K562 (cell line): ENCODE results near the gene PDE9A. TPM values are rescaled to one million over a fixed set of nuclear protein-coding genes. Genes with fewer than 3 reads are reported as not detected.

ENCODE experiments used
- ATAC-seq: fragments of 200-7000 bp; cut with Tn5 transposase; 3 replicates; pipeline ENCODE4 v1.9.1; 2020; ENCODE audit warnings: moderate library complexity
- BruUV-seq: library from RNA; stranded (reverse); fragments of 400-500 nt; replicated peaks from 2 replicates; lab custom pipeline; 2021; lab: Mats Ljungman, UMichigan
- CTCF ChIA-PET: fragments of 300-600 bp; formaldehyde crosslinking; extraction: SDS; loops from one replicate; lab custom pipeline; 2021; ENCODE audit warnings: low intra/inter-chr PET ratio; lab: Yijun Ruan, JAX
- POLR2A ChIA-PET: fragments of 300-600, 350-650 bp; sonication (Branson Sonifier 250); formaldehyde crosslinking; extraction: SDS; loops from one replicate; lab custom pipeline; 2021; ENCODE audit warnings: antibody characterized with exemption, inconsistent platforms; lab: Yijun Ruan, JAX
- DNase-seq, 4 experiments: peaks; one replicate each; pipeline versions ENCODE4 v3.0.0 to v3.0.0-alpha.2; 2011 to 2018; ENCODE audit warnings: low spot score in 3 of 4, mixed read lengths in 3 of 4; ENCODE audit errors: extremely low read depth in 1 of 4
- FAIRE-seq: peaks from 2 replicates; lab custom pipeline; 2011; peaks lifted over from hg19 to GRCh38; lab: Jason Lieb, UNC
- H2AFZ ChIP-seq: 2 replicates; pipeline ENCODE4 v1.6.0; 2011; ENCODE audit warnings: low read depth, low read length, control low read depth, inconsistent platforms
- H3K27ac ChIP-seq: fragments of 200-600 bp; 3 replicates; pipeline ENCODE4 v1.8.0; 2011; ENCODE audit warnings: low read depth, mild to moderate bottlenecking, control low read depth, inconsistent platforms, low read length, moderate library complexity, mixed read lengths; ENCODE audit errors: extremely low read depth
- H3K27me3 ChIP-seq, 2 experiments: fragments of 300-600 bp in 1 of 2; 2 replicates in 1 of 2; 3 replicates in 1 of 2; pipeline versions ENCODE4 v1.6.0 to v1.8.0; 2011; ENCODE audit warnings: inconsistent platforms in 2 of 2, low read length in 2 of 2, mild to moderate bottlenecking in 1 of 2, mixed read lengths in 1 of 2, moderate library complexity in 1 of 2; ENCODE audit not compliant: control insufficient read depth in 2 of 2, insufficient read depth in 2 of 2
- H3K36me3 ChIP-seq: fragments of 300-600 bp; 3 replicates; pipeline ENCODE4 v1.8.0; 2011; ENCODE audit warnings: mild to moderate bottlenecking, low read length, inconsistent platforms; ENCODE audit not compliant: control insufficient read depth, insufficient read depth
- H3K4me1 ChIP-seq, 2 experiments: fragments of 200-600 bp in 1 of 2; replicated peaks in 1 of 2; 2 replicates in 1 of 2; 3 replicates in 1 of 2; pipeline versions ENCODE4 v1.5.1 to v1.8.0; 2011; ENCODE audit warnings: inconsistent platforms in 2 of 2, low read length in 2 of 2, mild to moderate bottlenecking in 1 of 2, mixed read lengths in 1 of 2, moderate library complexity in 1 of 2; ENCODE audit not compliant: control insufficient read depth in 2 of 2, insufficient read depth in 2 of 2
- H3K4me2 ChIP-seq: 2 replicates; pipeline ENCODE4 v1.6.1; 2011; ENCODE audit warnings: low read length, control low read depth, inconsistent platforms, mixed read lengths; ENCODE audit not compliant: insufficient read depth
- H3K4me3 ChIP-seq: fragments of 200-600 bp; sonication (generic), shearing (Covaris generic); 2 replicates; pipeline ENCODE4 v1.5.1; 2016; ENCODE audit warnings: control low read depth, inconsistent platforms
- H3K79me2 ChIP-seq: fragments of 200-600 bp; 3 replicates; pipeline ENCODE4 v1.8.0; 2011; ENCODE audit warnings: low read length, inconsistent platforms; ENCODE audit not compliant: control insufficient read depth, insufficient read depth
- H3K9ac ChIP-seq, 2 experiments: 2 replicates each; pipeline versions ENCODE4 v1.6.0 to v1.6.1; 2011; ENCODE audit warnings: low read depth in 2 of 2, low read length in 2 of 2, control low read depth in 1 of 2, inconsistent platforms in 1 of 2, mild to moderate bottlenecking in 1 of 2, mixed read lengths in 1 of 2; ENCODE audit not compliant: insufficient read depth in 1 of 2
- H3K9me1 ChIP-seq: one replicate; pipeline ENCODE4 v1.6.0; 2011; ENCODE audit warnings: inconsistent platforms, mild to moderate bottlenecking, low read length, moderate library complexity; ENCODE audit not compliant: control insufficient read depth, insufficient read depth
- H3K9me3 ChIP-seq: replicated peaks from 2 replicates; pipeline ENCODE4 v1.5.1; 2011; ENCODE audit warnings: low read depth, low read length, inconsistent platforms; ENCODE audit not compliant: control insufficient read depth, insufficient read depth
- H4K20me1 ChIP-seq: replicated peaks from 2 replicates; pipeline ENCODE4 v1.6.1; 2011; ENCODE audit warnings: low read length, inconsistent platforms, mixed read lengths; ENCODE audit not compliant: control insufficient read depth, insufficient read depth
- CEBPB ChIP-seq: fragments of 450-650 bp; IDR thresholded peaks from 2 replicates; pipeline ENCODE4 v1.6.1; 2016; ENCODE audit warnings: missing genetic modification characterization, missing compliant biosample characterization
- GTF2F1 ChIP-seq: IDR thresholded peaks from 2 replicates; pipeline ENCODE4 v1.6.1; 2011; ENCODE audit warnings: low read depth, low read length, improper control_type of control experiment
- HDAC6 ChIP-seq: IDR thresholded peaks from 2 replicates; pipeline ENCODE4 v1.6.1; 2012; ENCODE audit warnings: low read depth, mild to moderate bottlenecking, control low read depth, inconsistent platforms, low read length, moderate library complexity
- KDM1A ChIP-seq, 2 experiments: fragments of 450-650 bp; IDR thresholded peaks; 2 replicates each; pipeline ENCODE4 v1.6.1; 2016; ENCODE audit warnings: mild to moderate bottlenecking in 2 of 2
- KLF16 ChIP-seq: IDR thresholded peaks from 2 replicates; pipeline ENCODE4 v1.6.1; 2016; ENCODE audit warnings: antibody characterized with exemption
- ZFP1 ChIP-seq: fragments of 450-650 bp; formaldehyde crosslinking; IDR thresholded peaks from 2 replicates; pipeline ENCODE4 v1.4.0; 2020; ENCODE audit warnings: mild to moderate bottlenecking, mixed read lengths
- WGBS: fragments of 100-300 bp; shearing (Covaris generic); methylation state at CpG from one replicate; pipeline ENCODE4 v1.1.6; 2016; ENCODE audit warnings: low coverage, mixed read lengths; ENCODE audit not compliant: insufficient coverage; ENCODE audit errors: missing lambda C conversion rate; 5-methylcytosine and 5-hydroxymethylcytosine counted together
- in situ Hi-C: fragments of 300-500 bp; cut with MboI; formaldehyde crosslinking; loops from 4 replicates; pipeline ENCODE4 v1.15.0; 2018; ENCODE audit warnings: inconsistent platforms, mixed read lengths
- intact Hi-C: fragments of 100-400 bp; cut with micrococcal nuclease; formaldehyde crosslinking; loops from 2 replicates; pipeline ENCODE4 v1.14.2; 2022
- polyA plus RNA-seq, 8 experiments: library from polyadenylated mRNA; depleted of rRNA in 4 of 8; stranded (reverse) in 5 of 8; unstranded in 3 of 8; fragments of >200 nt; fragmentation: Nextera tagmentation in 2 of 8; fragmentation: Illumina TruSeq in 1 of 8; extraction: Ambion mirVana in 2 of 8; extraction: Trizol in 1 of 8; gene quantifications; 2 replicates each; pipeline versions ENCODE4 v1.2.1 to v1.2.3, GENCODE V29; 2011 to 2014; ENCODE audit warnings: inconsistent platforms in 1 of 8, missing spikeins in 1 of 8
- total RNA-seq, 7 experiments: library from RNA; depleted of rRNA in 6 of 7; stranded (reverse); fragments of >200 nt in 6 of 7; fragmentation: Illumina TruSeq in 2 of 7; extraction: Trizol in 2 of 7; gene quantifications; 2 replicates each; pipeline versions ENCODE4 v1.2.1 to v1.2.3, GENCODE V29; 2011 to 2021; ENCODE audit warnings: low replicate concordance in 1 of 7
- TF ChIP-seq, protein P1 (sequence below): fragments of 450-650 bp; IDR thresholded peaks from 2 replicates; pipeline ENCODE4 v1.6.1; 2018; ENCODE audit not compliant: partially characterized antibody
- TF ChIP-seq, protein P2 (sequence below): fragments of 450-650 bp; IDR thresholded peaks from 2 replicates; pipeline ENCODE4 v1.6.1; 2016

Gene PDE9A
- total and polyA plus RNA-seq, 9 of the 15 experiments (the other 6 are each of a cell fraction or from before 2014, with no cell fraction given), result 0.07 to 0.27 TPM; not detected in 7

DNA sequence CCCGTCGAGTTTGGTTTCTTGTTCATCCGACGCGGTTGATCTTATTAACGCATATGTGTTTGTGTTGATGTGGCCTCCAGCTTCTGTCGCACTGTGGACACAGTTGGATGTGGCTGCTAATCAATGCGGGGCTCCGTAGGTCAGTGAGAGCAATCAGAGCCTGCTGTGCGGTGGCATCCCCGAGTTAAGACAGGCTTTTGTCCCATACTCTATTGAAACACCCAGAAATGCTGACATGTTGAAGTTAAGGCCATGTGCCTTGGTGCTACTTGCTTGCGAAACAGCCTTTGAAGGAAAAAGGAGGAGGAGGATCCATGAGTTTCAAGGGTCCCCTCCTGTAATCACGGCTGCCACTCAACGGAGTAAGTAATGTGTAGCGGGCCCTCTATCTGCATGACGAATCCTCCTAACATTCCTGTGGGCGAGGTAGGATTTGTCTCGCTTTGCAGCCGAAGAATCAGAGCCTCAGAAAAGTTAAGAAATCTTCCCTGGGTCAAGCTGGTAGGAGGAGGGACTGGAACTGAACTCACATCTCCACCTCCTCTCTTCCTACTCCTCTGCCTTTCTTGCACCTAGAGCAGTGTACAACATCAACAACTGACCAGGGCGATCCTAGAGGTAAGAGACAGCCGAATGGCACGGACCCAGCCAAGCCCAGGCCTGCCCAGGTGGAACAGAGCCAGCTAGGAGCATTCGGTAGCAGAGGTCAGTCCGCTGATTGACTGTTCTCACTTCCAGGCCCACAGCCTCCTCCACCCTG, 19.5 kb downstream of the PDE9A start:
- no peak for DNase-seq
- ChIA-PET CTCF (no interaction called here), POLR2A (interaction anchor here (0.8 kb wide), 1 partner anchor 10 kb away, joined by 3 read pairs; no protein-coding TSS in a partner anchor)
- FAIRE-seq, result no peak
- no peak overlapping the region for H3K27ac ChIP-seq
- no peak overlapping the region for H3K9ac ChIP-seq
- BruUV-seq, result no TSS peak
- no peak overlapping the region for H2AFZ ChIP-seq
- H3K27me3 ChIP-seq, result peaks cover 46 to 86% of the 10 kb centered on the region in 2 experiments
- H3K36me3 ChIP-seq, result no peaks in the 10 kb centered on the region
- ATAC-seq, result no peak
- H3K4me3 ChIP-seq, result no peak overlapping the region
- no peaks in the 10 kb centered on the region for H4K20me1 ChIP-seq
- H3K4me2 ChIP-seq, result no peak overlapping the region
- WGBS, result 10% methylated on average over 24 of the region's 24 CpGs
- in situ Hi-C loops (no loop called here), intact Hi-C loops (no loop called here)
- peaks cover 0 to 3% of the 10 kb centered on the region in 2 experiments; a peak in 1 of 5 replicates for H3K4me1 ChIP-seq
- H3K9me1 ChIP-seq, result no peaks in the 10 kb centered on the region
- H3K79me2 ChIP-seq, result no peaks in the 10 kb centered on the region
- TF ChIP-seq ZFP1 (CRISPR knock-in tag) (no peak), KDM1A (IDR thresholded peaks at IDR 0.05) (peak; percentile 56 to 60; a peak in 3 of 4 replicates), GTF2F1 (no peak), CEBPB (tag) (0 out of 2 replicates have a peak, but pooled peaks have one; percentile 8), KLF16 (no peak), HDAC6 (no peak)
- TF ChIP-seq, protein P1, sequence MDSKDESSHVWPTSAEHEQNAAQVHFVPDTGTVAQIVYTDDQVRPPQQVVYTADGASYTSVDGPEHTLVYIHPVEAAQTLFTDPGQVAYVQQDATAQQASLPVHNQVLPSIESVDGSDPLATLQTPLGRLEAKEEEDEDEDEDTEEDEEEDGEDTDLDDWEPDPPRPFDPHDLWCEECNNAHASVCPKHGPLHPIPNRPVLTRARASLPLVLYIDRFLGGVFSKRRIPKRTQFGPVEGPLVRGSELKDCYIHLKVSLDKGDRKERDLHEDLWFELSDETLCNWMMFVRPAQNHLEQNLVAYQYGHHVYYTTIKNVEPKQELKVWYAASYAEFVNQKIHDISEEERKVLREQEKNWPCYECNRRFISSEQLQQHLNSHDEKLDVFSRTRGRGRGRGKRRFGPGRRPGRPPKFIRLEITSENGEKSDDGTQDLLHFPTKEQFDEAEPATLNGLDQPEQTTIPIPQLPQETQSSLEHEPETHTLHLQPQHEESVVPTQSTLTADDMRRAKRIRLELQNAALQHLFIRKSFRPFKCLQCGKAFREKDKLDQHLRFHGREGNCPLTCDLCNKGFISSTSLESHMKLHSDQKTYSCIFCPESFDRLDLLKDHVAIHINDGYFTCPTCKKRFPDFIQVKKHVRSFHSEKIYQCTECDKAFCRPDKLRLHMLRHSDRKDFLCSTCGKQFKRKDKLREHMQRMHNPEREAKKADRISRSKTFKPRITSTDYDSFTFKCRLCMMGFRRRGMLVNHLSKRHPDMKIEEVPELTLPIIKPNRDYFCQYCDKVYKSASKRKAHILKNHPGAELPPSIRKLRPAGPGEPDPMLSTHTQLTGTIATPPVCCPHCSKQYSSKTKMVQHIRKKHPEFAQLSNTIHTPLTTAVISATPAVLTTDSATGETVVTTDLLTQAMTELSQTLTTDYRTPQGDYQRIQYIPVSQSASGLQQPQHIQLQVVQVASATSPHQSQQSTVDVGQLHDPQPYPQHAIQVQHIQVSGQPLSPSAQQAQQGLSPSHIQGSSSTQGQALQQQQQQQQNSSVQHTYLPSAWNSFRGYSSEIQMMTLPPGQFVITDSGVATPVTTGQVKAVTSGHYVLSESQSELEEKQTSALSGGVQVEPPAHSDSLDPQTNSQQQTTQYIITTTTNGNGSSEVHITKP, result no peak
- TF ChIP-seq, protein P2, sequence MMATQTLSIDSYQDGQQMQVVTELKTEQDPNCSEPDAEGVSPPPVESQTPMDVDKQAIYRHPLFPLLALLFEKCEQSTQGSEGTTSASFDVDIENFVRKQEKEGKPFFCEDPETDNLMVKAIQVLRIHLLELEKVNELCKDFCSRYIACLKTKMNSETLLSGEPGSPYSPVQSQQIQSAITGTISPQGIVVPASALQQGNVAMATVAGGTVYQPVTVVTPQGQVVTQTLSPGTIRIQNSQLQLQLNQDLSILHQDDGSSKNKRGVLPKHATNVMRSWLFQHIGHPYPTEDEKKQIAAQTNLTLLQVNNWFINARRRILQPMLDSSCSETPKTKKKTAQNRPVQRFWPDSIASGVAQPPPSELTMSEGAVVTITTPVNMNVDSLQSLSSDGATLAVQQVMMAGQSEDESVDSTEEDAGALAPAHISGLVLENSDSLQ, result 0 out of 2 replicates have a peak, but pooled peaks have one; percentile 17
- peaks cover 6% of the 10 kb centered on the region; the same call in 1 of the 2 replicates for H3K9me3 ChIP-seq
